ENCODE measurements around the gene DNAJC30. TPM values are rescaled to one million over a fixed set of nuclear protein-coding genes. Genes with fewer than 3 reads are reported as not detected.

DNAJC30 gene
- total RNA-seq, 3 donors from 2014 or later (not counting 1 experiment from before 2014, with no cell fraction given) = 8.7 to 9.9 (median 9.3) TPM

GRCh38 chr7:73685311-73685710, 2.1 kb upstream of the DNAJC30 start:
- 96% methylated on average over 18 of the region's 18 CpGs for WGBS (ENCODE audit: insufficient coverage)
- H3K9me3 Mint-ChIP-seq = no peaks in the 10 kb centered on the region
- Histone ChIP-seq H3K36me3 (ENCODE audit: control insufficient read depth, insufficient read depth, low read length) (peaks cover 18% of the 10 kb centered on the region), H3K4me3 (ENCODE audit: low read length) (no peak overlapping the region), H3K9me3 (ENCODE audit: control insufficient read depth, insufficient read depth, low read length) (no peaks in the 10 kb centered on the region), H3K27ac (ENCODE audit: low read length) (no peak overlapping the region), H3K4me1 (ENCODE audit: control insufficient read depth, insufficient read depth, low read length) (peaks cover 23% of the 10 kb centered on the region), H3K27me3 (ENCODE audit: control insufficient read depth, insufficient read depth, low read length) (no peaks in the 10 kb centered on the region)
- DNase-seq = no peak
- H3K4me1 Mint-ChIP-seq = peaks cover 30 to 44% of the 10 kb centered on the region in 2 donors
- no peak overlapping the region for H3K27ac Mint-ChIP-seq
- intact Hi-C loops (cut with micrococcal nuclease) = no loop called here
- H3K4me3 Mint-ChIP-seq = no peak overlapping the region
- H3K36me3 Mint-ChIP-seq = no peaks in the 10 kb centered on the region
- no peak for ATAC-seq
- no peaks in the 10 kb centered on the region for H3K27me3 Mint-ChIP-seq (ENCODE audit: low read depth in 2 of 2)
- TF ChIP-seq, protein P1, sequence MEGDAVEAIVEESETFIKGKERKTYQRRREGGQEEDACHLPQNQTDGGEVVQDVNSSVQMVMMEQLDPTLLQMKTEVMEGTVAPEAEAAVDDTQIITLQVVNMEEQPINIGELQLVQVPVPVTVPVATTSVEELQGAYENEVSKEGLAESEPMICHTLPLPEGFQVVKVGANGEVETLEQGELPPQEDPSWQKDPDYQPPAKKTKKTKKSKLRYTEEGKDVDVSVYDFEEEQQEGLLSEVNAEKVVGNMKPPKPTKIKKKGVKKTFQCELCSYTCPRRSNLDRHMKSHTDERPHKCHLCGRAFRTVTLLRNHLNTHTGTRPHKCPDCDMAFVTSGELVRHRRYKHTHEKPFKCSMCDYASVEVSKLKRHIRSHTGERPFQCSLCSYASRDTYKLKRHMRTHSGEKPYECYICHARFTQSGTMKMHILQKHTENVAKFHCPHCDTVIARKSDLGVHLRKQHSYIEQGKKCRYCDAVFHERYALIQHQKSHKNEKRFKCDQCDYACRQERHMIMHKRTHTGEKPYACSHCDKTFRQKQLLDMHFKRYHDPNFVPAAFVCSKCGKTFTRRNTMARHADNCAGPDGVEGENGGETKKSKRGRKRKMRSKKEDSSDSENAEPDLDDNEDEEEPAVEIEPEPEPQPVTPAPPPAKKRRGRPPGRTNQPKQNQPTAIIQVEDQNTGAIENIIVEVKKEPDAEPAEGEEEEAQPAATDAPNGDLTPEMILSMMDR (IDR thresholded peaks at IDR 0.05) = no peak

- peaks cover 17% of the 10 kb centered on the region for H3K36me3 ChIP-seq (ENCODE audit: control insufficient read depth, insufficient read depth, low read length)
- TF ChIP-seq, protein P1 (IDR thresholded peaks at IDR 0.05) = no peak
- ATAC-seq (peak in 1 of 3 donors; percentile 1), DNase-seq (no peak)
- peak overlapping the region; percentile 98 for H3K4me3 ChIP-seq (ENCODE audit: low read length)
- Mint-ChIP-seq H3K4me1 (peaks cover 30 to 37% of the 10 kb centered on the region in 2 donors), H3K36me3 (no peaks in the 10 kb centered on the region), H3K9me3 (no peaks in the 10 kb centered on the region), H3K27ac (peak overlapping the region; percentile 94 to 97), H3K4me3 (peak overlapping the region; percentile 99), H3K27me3 (ENCODE audit: low read depth in 2 of 2) (no peaks in the 10 kb centered on the region)
- peak overlapping the region; percentile 85 for H3K27ac ChIP-seq (ENCODE audit: low read length)
- H3K27me3 ChIP-seq (ENCODE audit: control insufficient read depth, insufficient read depth, low read length) = no peaks in the 10 kb centered on the region
- peaks cover 23% of the 10 kb centered on the region for H3K4me1 ChIP-seq (ENCODE audit: control insufficient read depth, insufficient read depth, low read length)
- no peaks in the 10 kb centered on the region for H3K9me3 ChIP-seq (ENCODE audit: control insufficient read depth, insufficient read depth, low read length)
- intact Hi-C loops (cut with micrococcal nuclease) = loop anchor here (1.0 to 5.0 kb wide), 2 partner anchors 33 to 54 kb away; partner anchors contain the start of genes ABHD11 and STX1A
- 33% methylated on average over 56 of the region's 58 CpGs for whole genome bisulfite sequencing (ENCODE audit: insufficient coverage)
These were observed 788 bp upstream of the DNAJC30 start for GRCh38 chr7:73683788-73684693.

GRCh38 chr7:73682745-73683055, 553 bp downstream of the DNAJC30 start:
- Mint-ChIP-seq H3K36me3 (no peaks in the 10 kb centered on the region), H3K27me3 (ENCODE audit: low read depth in 2 of 2) (no peaks in the 10 kb centered on the region), H3K9me3 (no peaks in the 10 kb centered on the region), H3K4me3 (peak overlapping the region; percentile 99), H3K4me1 (peaks cover 30% of the 10 kb centered on the region in 2 donors), H3K27ac (peak overlapping the region; percentile 94 to 97)
- no peaks in the 10 kb centered on the region for H3K9me3 ChIP-seq (ENCODE audit: control insufficient read depth, insufficient read depth, low read length)
- intact Hi-C loops (cut with micrococcal nuclease) = loop anchor here (1.0 to 5.0 kb wide), 2 partner anchors 35 to 56 kb away; partner anchors contain the start of genes ABHD11 and STX1A
- H3K36me3 ChIP-seq (ENCODE audit: control insufficient read depth, insufficient read depth, low read length) = peaks cover 14% of the 10 kb centered on the region
- no peaks in the 10 kb centered on the region for H3K27me3 ChIP-seq (ENCODE audit: control insufficient read depth, insufficient read depth, low read length)
- H3K4me3 ChIP-seq (ENCODE audit: low read length) = peak overlapping the region; percentile 98
- WGBS (ENCODE audit: insufficient coverage) = 2% methylated on average over 32 of the region's 33 CpGs
- H3K27ac ChIP-seq (ENCODE audit: low read length) = peak overlapping the region; percentile 80
- no peak for DNase-seq
- H3K4me1 ChIP-seq (ENCODE audit: control insufficient read depth, insufficient read depth, low read length) = peaks cover 23% of the 10 kb centered on the region
- TF ChIP-seq, protein P1 (IDR thresholded peaks at IDR 0.05) = no peak
- ATAC-seq = no peak

All from natural killer cell (primary cell).